RKO (cell line): Measurements from ENCODE around the gene TSPAN4.

Experiments
- DNase-seq: peaks from one replicate; pipeline ENCODE4 v3.0.0-alpha.2; 2016; ENCODE audit warnings: low spot score

TSPAN4 gene

DNA sequence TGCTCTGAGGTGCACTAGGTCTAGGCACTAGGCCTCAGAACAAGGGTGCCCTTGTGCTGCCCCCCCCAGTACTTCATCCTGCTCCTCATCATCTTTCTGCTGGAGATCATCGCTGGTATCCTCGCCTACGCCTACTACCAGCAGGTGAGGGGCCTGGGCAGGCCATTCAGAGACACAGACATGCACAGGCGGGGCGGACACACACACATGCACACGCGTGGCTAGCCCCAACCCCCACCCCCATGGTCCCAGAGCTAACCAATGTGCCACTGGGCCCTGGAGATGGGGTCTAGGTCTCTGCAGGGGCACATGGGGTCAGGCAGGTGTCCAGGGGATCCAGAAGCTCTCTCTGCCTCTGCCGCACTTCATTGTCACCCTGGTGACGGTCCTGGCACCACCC lies 6.0 kb upstream of the TSPAN4 start:
- DNase-seq: no peak

GRCh38 chr11:837189-837989 lies 5.3 kb upstream of the TSPAN4 start:
- no peak for DNase-seq

GRCh38 chr11:837990-838307 lies 4.7 kb upstream of the TSPAN4 start:
- no peak for DNase-seq

- no peak for DNase-seq
Observed at GRCh38 chr11:838441-839279, 4.0 kb upstream of the TSPAN4 start.

GRCh38 chr11:839280-839623 lies 3.4 kb upstream of the TSPAN4 start:
- no peak for DNase-seq

- DNase-seq: peak; percentile 66
Observed at GRCh38 chr11:839875-840617, 2.6 kb upstream of the TSPAN4 start.

GRCh38 chr11:841981-842369 lies 677 bp upstream of the TSPAN4 start:
- peak; percentile 40 for DNase-seq

GRCh38 chr11:843086-843734 lies 558 bp downstream of the TSPAN4 start:
- no peak for DNase-seq

DNA sequence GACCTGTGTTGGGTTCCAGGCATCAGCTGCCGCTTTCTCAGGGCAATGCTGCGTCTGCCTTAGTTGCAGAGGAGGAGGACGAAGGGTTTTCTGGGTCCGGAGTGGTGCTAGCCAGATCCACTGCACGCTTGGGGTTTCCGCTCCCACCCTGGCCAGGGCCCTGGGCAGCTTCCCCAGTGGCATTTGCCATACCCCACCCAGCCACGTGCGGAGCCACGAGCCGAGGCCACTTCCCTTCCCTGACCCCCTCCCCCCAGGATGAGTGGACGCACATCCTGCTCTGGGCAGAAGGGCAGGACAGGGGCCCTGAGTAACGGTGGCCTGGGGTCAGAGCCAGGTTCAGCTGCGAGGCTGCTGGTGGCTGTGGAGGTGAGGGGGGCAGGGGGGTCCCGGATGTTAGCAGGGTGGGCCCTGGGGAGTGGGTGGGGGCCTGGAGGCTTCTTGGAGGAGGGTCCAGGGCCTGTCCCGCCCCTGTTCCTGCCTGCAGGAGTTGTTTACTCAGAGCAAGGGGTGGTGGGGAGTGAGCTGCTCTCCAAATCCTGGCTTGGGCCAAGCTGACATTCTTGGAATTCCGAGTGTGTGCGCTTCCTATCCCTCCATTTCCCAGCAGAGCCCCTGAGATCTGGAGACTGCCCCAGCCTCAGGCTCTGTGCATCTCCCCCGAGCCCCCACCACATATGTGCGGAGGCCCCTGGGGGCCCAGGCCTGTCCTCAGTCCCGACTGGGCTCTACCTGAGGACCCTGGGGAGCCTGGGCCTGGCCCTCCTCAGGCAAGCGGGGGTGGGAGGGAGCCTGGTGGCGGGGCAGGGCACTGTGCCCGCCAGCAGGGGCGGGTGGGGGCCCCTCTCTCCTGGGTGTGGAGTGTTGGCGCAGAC lies 1.4 kb downstream of the TSPAN4 start:
- peak; percentile 87 for DNase-seq

GRCh38 chr11:844693-845644 lies 2.3 kb downstream of the TSPAN4 start:
- no peak for DNase-seq

DNA sequence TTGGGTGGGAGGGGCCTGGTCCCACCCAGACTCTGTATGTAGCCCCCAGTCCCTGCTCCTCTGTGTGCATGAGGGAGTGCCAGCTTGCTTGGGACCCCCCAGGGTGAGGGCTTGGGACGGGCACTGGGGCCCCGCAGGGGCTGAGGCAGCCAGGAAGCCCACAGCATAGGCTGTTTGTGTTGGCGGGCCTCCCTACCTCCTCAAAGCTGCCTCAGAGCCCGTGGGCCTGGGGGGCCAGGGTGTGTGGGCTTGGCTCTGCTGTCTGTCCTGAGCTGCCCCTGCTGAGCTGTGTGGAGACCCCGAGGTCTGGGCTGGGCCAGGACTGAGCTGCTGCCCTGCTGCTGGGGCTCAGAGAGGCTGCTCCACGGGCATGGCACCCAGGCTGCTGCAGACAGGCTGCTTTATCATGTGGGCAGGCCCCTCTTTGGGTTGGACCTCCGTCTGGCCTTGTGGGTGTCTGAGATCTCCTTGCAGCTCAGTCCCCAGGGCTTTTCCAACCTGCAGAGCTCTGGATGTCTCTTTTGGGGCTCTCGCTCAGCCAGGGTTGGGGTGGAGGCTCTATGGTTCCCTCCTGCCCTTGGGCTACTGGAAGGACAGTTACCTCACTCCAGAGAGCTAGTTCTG lies 3.3 kb downstream of the TSPAN4 start:
- DNase-seq: no peak

DNA sequence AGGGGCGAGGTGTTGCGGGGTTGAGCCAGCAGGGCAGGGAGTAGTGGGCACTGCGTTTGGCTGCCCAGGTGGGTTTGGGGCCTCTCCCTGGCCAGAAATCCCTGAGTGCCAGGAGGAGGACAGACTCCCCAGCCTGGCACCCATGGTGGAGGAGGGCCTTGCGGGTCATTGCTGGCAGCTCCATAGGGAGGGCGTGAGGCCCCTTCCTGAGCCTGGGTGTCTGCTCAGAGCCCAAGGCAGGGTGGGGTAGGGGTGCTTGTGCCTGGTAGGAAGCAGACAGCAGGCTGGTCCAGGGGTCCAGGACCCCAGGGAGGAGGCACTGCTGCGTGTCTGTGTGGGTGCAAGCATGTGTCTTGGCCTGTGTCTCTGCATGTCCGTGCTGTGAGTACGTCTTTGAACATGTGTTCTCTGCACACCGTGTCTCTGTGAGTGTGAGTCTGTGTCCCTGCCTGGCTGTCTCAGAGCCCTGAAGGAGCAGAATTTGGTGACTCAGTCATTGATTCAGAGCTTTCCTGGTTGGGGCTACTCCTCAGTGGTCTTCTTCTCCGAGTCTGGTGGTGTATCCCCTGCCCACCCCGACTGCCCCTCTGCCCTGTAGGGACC lies 3.9 kb downstream of the TSPAN4 start:
- peak; percentile 37 for DNase-seq

DNA sequence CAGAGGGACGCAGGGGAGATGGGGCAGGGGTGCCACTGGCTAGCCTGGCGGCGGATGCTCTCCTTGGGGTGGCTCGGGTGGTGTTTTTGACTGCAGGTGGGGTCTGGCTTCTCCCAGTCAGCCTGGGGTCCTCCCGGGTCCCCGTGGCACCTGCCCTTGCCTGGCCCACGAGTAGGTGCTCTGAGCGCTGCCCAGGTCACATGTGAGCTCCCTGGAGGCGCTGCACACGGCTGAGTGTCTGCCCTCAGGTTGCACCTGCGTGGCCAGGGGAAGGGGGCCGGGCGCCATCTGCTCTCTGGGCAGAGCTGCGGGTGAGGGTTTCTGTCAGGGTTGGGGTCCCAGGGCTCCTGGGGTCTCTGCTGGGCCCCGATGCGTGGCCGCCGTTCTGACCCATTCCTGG lies 5.2 kb downstream of the TSPAN4 start:
- no peak for DNase-seq

GRCh38 chr11:848380-848931 lies 5.8 kb downstream of the TSPAN4 start:
- DNase-seq: peak; percentile 33

DNA sequence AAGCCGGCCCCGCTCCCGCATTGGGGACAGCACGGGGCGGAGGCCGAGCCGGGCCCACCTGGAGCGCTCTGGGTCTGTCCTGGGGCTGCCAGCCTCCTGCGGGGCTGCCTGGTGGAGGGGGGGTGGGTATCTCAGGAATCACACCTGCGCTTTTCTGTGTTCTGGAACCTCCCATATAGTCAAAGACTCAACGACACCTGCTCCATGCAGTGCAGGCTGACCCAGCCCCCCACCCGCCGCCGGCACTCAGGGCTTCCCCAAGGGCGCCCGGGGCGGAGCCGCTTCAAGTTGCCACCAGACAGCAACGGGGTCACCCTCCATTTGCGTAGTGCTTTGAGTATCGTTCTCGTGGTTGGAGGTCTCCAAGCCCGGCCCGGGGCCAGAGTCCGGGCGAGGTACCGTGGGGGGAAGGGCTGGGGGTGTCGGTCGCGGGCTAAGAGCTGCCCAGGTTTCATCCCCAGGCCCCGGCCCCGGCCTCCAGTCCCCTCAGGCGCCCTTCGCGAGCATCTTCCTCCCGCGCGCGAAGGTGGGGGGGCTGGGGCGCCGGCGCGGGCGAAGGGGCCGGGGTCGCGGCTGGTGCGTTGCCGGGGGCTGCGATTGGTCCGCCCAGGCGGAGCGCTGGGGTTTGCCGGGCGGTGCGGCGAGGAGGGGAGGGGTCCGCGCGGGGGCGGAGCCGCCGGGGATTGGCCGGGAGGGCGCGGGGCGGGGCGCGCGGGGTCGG lies 6.6 kb downstream of the TSPAN4 start:
- DNase-seq: no peak

GRCh38 chr11:849951-850774 lies 7.5 kb downstream of the TSPAN4 start:
- no peak for DNase-seq
